Heart left ventricle (tissue), 13 donors: Measurements from ENCODE around the gene SCYGR1.

Source experiments
- POLR2A ChIP-seq, 2 donors: fragments of 450-650 bp; IDR thresholded peaks; one replicate each; pipeline ENCODE4 v1.6.1; 2017; ENCODE audit warnings: antibody characterized with exemption in 2 of 2, mild to moderate bottlenecking in 2 of 2, moderate library complexity in 2 of 2
- TF ChIP-seq, protein P1 (sequence below), 12 donors: fragments of 200-600 bp; sonication (generic) in 4 of 12; IDR thresholded peaks; one replicate each; pipeline versions ENCODE4 v1.5.0 to v1.8.0; 2018 to 2022; ENCODE audit warnings: antibody characterized with exemption in 12 of 12, mild to moderate bottlenecking in 5 of 12
- donor health status: ischemic (EF 13 %, LVEDD 7.1; RV severe dilation, severe dysfunction).
- donor health status: DM: no; HTN: yes; CAD: no.
- donor health status: DM: no; HTN: no; CAD: no.
- donor health status: ischemic (EF 25% LVEDD 6.9; RV normal size, moderate dysfunction).
- donor health status: ischemic (EF 25% LVEDD 5.7; RV mildly dilated, moderate dysfunction).
- donor health status: ischemic (EF 35%, LVEDD 5.7; RV mildly dilated, moderate dysfunction).
- donor health status: nonischemic (EF 11% LVEDD 7.7; RV severe dilation, severe dysfunction).
- donor health status: DM: yes; HTN: yes; CAD: no.
- donor health status: PGD.
- donor health status: ischemic (EF 29% LVEDD 5.4; RV normal size, mild dysfunction).
- donor health status: nonischemic (EF 23%, LVEDD 6.1; RV moderate dilation, normal function).

GRCh38 chr2:227367427-227367795 is 20.3 kb downstream of the SCYGR1 start:
- TF ChIP-seq, protein P1, sequence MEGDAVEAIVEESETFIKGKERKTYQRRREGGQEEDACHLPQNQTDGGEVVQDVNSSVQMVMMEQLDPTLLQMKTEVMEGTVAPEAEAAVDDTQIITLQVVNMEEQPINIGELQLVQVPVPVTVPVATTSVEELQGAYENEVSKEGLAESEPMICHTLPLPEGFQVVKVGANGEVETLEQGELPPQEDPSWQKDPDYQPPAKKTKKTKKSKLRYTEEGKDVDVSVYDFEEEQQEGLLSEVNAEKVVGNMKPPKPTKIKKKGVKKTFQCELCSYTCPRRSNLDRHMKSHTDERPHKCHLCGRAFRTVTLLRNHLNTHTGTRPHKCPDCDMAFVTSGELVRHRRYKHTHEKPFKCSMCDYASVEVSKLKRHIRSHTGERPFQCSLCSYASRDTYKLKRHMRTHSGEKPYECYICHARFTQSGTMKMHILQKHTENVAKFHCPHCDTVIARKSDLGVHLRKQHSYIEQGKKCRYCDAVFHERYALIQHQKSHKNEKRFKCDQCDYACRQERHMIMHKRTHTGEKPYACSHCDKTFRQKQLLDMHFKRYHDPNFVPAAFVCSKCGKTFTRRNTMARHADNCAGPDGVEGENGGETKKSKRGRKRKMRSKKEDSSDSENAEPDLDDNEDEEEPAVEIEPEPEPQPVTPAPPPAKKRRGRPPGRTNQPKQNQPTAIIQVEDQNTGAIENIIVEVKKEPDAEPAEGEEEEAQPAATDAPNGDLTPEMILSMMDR (IDR thresholded peaks at IDR 0.05) = no peak
- TF ChIP-seq POLR2A (IDR thresholded peaks at IDR 0.05) = no peak
